ENCODE data around the gene SNAPC4.

The SNAPC4 gene

GRCh38 chr9:136418182-136419091, 18.5 kb upstream of the SNAPC4 start:
- TF ChIP-seq TEAD4 (IDR thresholded peaks at IDR 0.05) = no peak
- no peak for TF ChIP-seq YY1 (IDR thresholded peaks at IDR 0.05; ENCODE audit: low read depth)
- no peak for TF ChIP-seq TCF12 (IDR thresholded peaks at IDR 0.05; ENCODE audit: low read depth)
- TF ChIP-seq, protein P1, sequence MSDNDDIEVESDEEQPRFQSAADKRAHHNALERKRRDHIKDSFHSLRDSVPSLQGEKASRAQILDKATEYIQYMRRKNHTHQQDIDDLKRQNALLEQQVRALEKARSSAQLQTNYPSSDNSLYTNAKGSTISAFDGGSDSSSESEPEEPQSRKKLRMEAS (IDR thresholded peaks at IDR 0.05) = no peak
- TF ChIP-seq EP300 (IDR thresholded peaks at IDR 0.05; ENCODE audit: borderline replicate concordance) = no peak

GRCh38 chr9:136416914-136417313, 16.9 kb upstream of the SNAPC4 start:
- no peak for TF ChIP-seq TEAD4 (IDR thresholded peaks at IDR 0.05)
- TF ChIP-seq YY1 (IDR thresholded peaks at IDR 0.05; ENCODE audit: low read depth) = no peak
- no peak for TF ChIP-seq FOXM1 (IDR thresholded peaks at IDR 0.05; ENCODE audit: borderline replicate concordance, low read depth)
- TF ChIP-seq RAD21 (IDR thresholded peaks at IDR 0.05; ENCODE audit: low read depth) = no peak
- no peak for TF ChIP-seq CEBPB (IDR thresholded peaks at IDR 0.05)
- TF ChIP-seq TAF1 (IDR thresholded peaks at IDR 0.05; ENCODE audit: low read depth) = no peak
- no peak for TF ChIP-seq CREB1 (IDR thresholded peaks at IDR 0.05; ENCODE audit: low read depth)
- no peak for TF ChIP-seq EP300 (IDR thresholded peaks at IDR 0.05; ENCODE audit: borderline replicate concordance)
- TF ChIP-seq TCF12 (IDR thresholded peaks at IDR 0.05; ENCODE audit: low read depth) = no peak
- TF ChIP-seq, protein P1 (IDR thresholded peaks at IDR 0.05) = no peak
- TF ChIP-seq ZBTB7A (IDR thresholded peaks at IDR 0.05; ENCODE audit: low read depth) = no peak
- TF ChIP-seq, protein P2, sequence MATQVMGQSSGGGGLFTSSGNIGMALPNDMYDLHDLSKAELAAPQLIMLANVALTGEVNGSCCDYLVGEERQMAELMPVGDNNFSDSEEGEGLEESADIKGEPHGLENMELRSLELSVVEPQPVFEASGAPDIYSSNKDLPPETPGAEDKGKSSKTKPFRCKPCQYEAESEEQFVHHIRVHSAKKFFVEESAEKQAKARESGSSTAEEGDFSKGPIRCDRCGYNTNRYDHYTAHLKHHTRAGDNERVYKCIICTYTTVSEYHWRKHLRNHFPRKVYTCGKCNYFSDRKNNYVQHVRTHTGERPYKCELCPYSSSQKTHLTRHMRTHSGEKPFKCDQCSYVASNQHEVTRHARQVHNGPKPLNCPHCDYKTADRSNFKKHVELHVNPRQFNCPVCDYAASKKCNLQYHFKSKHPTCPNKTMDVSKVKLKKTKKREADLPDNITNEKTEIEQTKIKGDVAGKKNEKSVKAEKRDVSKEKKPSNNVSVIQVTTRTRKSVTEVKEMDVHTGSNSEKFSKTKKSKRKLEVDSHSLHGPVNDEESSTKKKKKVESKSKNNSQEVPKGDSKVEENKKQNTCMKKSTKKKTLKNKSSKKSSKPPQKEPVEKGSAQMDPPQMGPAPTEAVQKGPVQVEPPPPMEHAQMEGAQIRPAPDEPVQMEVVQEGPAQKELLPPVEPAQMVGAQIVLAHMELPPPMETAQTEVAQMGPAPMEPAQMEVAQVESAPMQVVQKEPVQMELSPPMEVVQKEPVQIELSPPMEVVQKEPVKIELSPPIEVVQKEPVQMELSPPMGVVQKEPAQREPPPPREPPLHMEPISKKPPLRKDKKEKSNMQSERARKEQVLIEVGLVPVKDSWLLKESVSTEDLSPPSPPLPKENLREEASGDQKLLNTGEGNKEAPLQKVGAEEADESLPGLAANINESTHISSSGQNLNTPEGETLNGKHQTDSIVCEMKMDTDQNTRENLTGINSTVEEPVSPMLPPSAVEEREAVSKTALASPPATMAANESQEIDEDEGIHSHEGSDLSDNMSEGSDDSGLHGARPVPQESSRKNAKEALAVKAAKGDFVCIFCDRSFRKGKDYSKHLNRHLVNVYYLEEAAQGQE (IDR thresholded peaks at IDR 0.05; ENCODE audit: low read depth) = no peak
- TF ChIP-seq NFIC (IDR thresholded peaks at IDR 0.05) = no peak
- no peak for TF ChIP-seq USF1 (IDR thresholded peaks at IDR 0.05)
- no peak for TF ChIP-seq EGR1 (IDR thresholded peaks at IDR 0.05)

DNA sequence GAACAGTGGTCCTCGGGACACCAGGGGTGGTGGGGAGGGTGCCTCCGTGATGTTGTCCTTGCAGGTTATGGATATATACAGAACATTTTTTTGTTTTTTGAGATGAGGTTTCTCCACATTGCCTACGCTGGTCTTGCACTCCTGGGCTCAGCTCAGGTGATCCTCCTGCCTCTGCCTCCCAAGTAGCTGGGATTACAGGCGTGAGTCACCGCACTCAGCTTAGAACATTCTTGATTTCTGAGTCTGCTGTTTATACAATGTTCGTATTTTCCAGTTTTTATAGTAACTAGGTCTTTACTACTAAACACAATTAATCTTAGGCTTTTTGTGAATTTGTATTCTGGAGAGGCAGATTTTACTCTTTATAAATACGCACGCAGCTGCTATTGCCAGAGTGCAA, 16.5 kb upstream of the SNAPC4 start:
- TF ChIP-seq YY1 (IDR thresholded peaks at IDR 0.05; ENCODE audit: low read depth) (no peak), FOXM1 (IDR thresholded peaks at IDR 0.05; ENCODE audit: borderline replicate concordance, low read depth) (no peak), TCF12 (IDR thresholded peaks at IDR 0.05; ENCODE audit: low read depth) (no peak), CREB1 (IDR thresholded peaks at IDR 0.05; ENCODE audit: low read depth) (no peak), RAD21 (IDR thresholded peaks at IDR 0.05; ENCODE audit: low read depth) (no peak), ZBTB7A (IDR thresholded peaks at IDR 0.05; ENCODE audit: low read depth) (no peak), NFIC (IDR thresholded peaks at IDR 0.05) (no peak), TEAD4 (IDR thresholded peaks at IDR 0.05) (no peak), EGR1 (IDR thresholded peaks at IDR 0.05) (no peak)
- TF ChIP-seq, protein P2 (IDR thresholded peaks at IDR 0.05; ENCODE audit: low read depth) = no peak

DNA sequence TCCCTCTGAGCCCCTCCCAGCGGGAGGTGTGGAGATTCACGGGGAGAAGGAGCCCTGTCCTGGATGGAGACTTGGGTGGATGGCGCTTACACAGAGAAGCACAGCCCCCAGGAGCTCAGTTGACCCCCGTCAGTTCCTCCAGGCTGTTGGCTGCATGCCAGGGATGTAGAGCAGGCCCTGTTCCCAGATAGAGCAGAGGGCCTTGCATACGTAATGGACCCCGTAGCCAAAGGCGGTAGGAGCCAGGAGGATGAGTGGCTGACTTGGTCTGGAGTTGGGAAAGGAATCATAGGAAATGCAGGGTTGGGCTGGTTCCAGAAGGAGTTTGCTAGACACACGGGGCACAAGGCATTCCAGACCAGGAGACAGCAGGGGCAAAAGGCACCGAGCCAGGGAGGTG, 13.0 kb upstream of the SNAPC4 start:
- TF ChIP-seq NFIC (IDR thresholded peaks at IDR 0.05) (0 out of 2 replicates have a peak, but pooled peaks have one; percentile 17), EGR1 (IDR thresholded peaks at IDR 0.05) (no peak)

- TF ChIP-seq FOXM1 (IDR thresholded peaks at IDR 0.05; ENCODE audit: borderline replicate concordance, low read depth) = no peak
- TF ChIP-seq TAF1 (IDR thresholded peaks at IDR 0.05; ENCODE audit: low read depth) = no peak
- no peak for TF ChIP-seq TEAD4 (IDR thresholded peaks at IDR 0.05)
- TF ChIP-seq CEBPB (IDR thresholded peaks at IDR 0.05) = no peak
Measured at GRCh38 chr9:136411378-136411777, 11.4 kb upstream of the SNAPC4 start.

GRCh38 chr9:136410500-136411287, 10.7 kb upstream of the SNAPC4 start, which contains the start of the genes ENTR1 and PMPCA:
TSS of gene ENTR1 (minus strand) at chr9:136410614. CDS start at chr9:136410397, 217 bp downstream.
TSS of gene PMPCA (plus strand) at chr9:136410658. CDS start at chr9:136410669, 11 bp downstream.
- TF ChIP-seq TEAD4 (IDR thresholded peaks at IDR 0.05) (no peak), NFIC (IDR thresholded peaks at IDR 0.05) (no peak), EP300 (IDR thresholded peaks at IDR 0.05; ENCODE audit: borderline replicate concordance) (no peak), USF1 (IDR thresholded peaks at IDR 0.05) (peak; percentile 15; the same call in 1 of the 2 replicates), RAD21 (IDR thresholded peaks at IDR 0.05; ENCODE audit: low read depth) (no peak), TAF1 (IDR thresholded peaks at IDR 0.05; ENCODE audit: low read depth) (peak; percentile 98), FOXM1 (IDR thresholded peaks at IDR 0.05; ENCODE audit: borderline replicate concordance, low read depth) (no peak), TCF12 (IDR thresholded peaks at IDR 0.05; ENCODE audit: low read depth) (peak; percentile 62; the same call in 1 of the 2 replicates), CEBPB (IDR thresholded peaks at IDR 0.05) (no peak), YY1 (IDR thresholded peaks at IDR 0.05; ENCODE audit: low read depth) (peak; percentile 99), EGR1 (IDR thresholded peaks at IDR 0.05) (peak; percentile 94), ZBTB7A (IDR thresholded peaks at IDR 0.05; ENCODE audit: low read depth) (no peak), CREB1 (IDR thresholded peaks at IDR 0.05; ENCODE audit: low read depth) (peak; percentile 75)
- TF ChIP-seq, protein P1 (IDR thresholded peaks at IDR 0.05) = peak; percentile 82; the same call in 1 of the 2 replicates
- TF ChIP-seq, protein P2 (IDR thresholded peaks at IDR 0.05; ENCODE audit: low read depth) = no peak
